IPS-11a (cell line): Measurements from ENCODE around the gene KLHL3.

ENCODE experiments used
- H3K4me3 ChIP-seq: one replicate; pipeline ENCODE4 v1.5.1; 2013; ENCODE audit warnings: low read depth, low read length, control low read depth

Gene KLHL3

GRCh38 chr5:137636099-137636498 is 99.8 kb downstream of the KLHL3 start:
- no peak overlapping the region for H3K4me3 ChIP-seq

DNA sequence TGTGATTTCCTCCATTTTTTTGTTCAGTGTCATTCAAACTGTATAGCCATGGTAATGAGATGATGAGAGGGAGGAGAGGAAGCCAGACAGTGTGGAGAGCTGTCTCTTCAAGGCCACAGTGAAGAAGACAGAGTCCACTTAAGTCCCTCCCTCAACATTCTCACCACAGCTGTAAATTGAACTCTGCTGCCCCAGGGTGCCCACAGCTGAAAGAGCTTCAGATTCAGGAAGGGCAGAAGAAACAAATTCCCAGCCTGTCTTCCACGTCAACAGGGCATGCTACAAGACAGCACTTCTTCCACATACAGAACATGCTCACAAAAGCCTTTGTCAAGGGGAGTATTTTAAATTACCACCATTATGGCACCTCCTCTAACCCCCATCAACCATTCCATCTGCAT is 100.4 kb downstream of the KLHL3 start:
- no peak overlapping the region for H3K4me3 ChIP-seq

DNA sequence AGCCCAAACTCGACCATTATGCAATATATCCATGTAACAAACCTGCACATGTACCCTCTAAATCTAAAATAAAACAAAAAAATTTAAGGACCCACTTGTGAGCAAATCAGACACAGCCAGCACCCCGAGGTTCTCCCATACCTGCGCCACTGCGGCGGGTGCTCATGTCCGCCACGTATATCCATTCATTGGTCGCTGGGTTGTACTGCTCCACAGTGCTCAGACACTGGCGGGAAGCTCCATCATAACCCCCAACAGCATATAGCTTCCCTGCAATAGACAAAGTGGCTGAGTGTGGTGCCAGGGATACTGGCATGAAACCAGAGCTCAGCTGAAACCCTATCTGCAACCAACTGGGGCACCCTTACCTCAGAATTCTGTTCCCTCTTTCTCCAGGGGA is 102.0 kb downstream of the KLHL3 start:
- H3K4me3 ChIP-seq, result no peak overlapping the region

DNA sequence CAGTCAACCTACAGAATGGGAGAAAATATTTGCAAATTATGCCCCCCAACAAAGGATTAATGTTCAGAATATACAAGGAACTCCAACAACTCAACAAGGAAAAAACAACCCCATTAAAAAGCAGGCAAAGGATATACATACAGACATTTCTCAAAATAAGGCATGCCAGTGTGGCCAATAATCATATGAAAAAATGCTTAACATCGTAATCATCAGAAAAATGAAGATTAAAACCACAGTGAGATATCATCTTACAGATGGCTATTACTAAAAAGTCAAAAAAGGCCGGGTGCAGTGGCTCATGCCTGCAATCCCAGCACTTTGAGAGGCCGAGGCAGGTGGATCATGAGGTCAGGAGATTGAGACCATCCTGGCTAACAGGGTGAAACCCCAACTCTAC is 103.2 kb downstream of the KLHL3 start:
- no peak overlapping the region for H3K4me3 ChIP-seq

- no peak overlapping the region for H3K4me3 ChIP-seq
Observed at GRCh38 chr5:137631453-137631852, 104.4 kb downstream of the KLHL3 start.

DNA sequence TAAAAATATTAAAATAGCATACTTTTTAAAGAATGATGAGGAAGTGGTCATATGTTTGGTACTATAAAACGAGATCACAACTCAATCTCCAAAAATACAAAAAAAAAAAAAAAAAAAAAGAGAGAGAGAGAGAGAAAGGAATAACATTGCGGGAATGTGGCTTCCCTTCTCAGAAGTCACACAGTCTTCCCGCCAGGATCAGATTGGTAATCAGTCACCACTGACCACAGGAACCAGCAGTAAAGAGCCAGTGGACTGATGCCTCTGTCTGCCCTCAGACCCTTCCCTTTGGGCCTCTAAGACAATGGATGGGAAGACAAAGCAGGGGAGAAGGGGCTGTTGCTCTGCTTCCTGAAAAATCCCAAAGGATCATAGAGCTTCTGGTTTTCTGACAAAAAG is 104.9 kb downstream of the KLHL3 start:
- H3K4me3 ChIP-seq, result no peak overlapping the region

DNA sequence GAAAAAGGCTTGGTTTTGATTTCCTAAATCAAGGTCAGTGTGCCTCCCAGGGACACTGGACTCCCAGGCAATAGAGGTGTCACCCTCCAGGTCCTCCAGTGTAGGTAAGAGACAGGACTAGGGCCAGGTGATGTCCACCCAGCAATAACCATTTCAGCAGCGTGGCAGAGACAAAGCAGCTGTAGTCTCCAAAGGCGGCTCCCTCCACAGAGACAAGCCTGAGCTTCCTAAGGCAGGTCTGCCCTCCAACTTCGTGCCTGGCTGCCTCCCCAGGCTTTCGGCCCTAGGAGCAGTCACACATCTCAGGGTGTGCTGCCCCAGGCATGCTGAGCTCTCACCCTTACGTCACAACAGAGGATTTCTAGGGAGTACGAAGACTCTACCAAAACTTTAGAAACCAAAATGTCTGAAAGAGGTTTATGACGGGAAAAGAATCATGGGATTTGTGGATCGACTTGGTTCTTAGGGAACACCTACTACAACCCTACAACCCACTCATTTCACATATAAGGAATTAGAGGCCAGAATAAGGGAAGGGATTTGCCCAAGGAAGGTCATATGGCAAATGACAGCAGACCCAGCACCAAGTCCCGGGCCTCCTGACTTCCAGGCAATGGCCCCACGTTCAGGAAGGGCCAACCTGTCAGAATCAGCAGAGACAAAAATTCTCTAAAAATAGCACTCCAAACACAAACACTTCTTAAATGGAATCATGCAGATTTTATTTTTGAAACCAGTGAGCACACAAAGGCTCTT is 105.5 kb downstream of the KLHL3 start:
- no peak overlapping the region for H3K4me3 ChIP-seq

DNA sequence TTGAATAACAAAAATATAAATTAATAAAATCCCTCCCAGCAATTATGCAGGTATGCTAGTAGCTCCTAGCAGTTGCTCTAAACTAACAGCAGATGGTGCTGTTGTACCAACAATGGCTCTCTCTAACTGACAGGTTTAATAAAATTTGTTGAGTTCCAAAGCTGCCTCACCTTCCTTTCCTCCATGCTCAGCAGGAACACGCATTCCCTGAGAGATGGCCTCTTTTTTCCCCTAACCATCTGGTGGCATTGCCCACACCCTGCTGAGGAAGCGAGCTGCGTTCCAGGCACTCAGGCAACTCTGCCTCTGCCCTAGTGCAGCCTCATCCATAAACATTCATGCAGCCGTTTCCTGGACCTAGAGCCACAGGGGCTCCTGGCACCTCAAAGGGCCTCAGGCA is 106.2 kb downstream of the KLHL3 start:
- no peak overlapping the region for H3K4me3 ChIP-seq

- no peak overlapping the region for H3K4me3 ChIP-seq
Observed at GRCh38 chr5:137627706-137628105, 108.2 kb downstream of the KLHL3 start.

GRCh38 chr5:137627293-137627692 is 108.6 kb downstream of the KLHL3 start:
- H3K4me3 ChIP-seq, result no peak overlapping the region

DNA sequence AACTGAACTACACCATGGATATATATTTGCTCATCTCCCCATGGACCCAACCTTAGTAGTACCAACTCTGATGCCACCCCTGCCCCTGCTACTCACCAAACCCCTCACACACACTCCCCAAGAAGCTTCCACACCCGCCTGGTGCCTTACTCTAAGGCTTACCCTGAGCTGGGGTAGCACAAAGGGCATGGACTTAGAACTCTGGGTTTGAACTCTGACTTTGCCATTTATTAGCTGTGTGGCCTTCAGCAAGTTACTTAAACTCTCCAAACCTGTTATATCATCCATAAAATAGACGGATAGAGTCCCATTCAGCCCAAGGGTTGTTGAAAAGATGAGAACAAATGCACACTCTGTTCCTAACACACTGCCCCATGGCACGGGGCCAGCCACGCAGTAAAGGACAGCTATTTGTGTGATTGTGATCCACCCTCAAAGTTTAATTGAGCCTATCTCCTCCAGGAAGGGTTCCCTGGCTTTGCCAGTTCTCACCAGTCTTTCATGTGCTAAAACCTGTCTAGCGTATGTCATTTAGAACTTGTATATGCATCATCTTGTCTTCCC is 111.0 kb downstream of the KLHL3 start:
- no peak overlapping the region for H3K4me3 ChIP-seq

DNA sequence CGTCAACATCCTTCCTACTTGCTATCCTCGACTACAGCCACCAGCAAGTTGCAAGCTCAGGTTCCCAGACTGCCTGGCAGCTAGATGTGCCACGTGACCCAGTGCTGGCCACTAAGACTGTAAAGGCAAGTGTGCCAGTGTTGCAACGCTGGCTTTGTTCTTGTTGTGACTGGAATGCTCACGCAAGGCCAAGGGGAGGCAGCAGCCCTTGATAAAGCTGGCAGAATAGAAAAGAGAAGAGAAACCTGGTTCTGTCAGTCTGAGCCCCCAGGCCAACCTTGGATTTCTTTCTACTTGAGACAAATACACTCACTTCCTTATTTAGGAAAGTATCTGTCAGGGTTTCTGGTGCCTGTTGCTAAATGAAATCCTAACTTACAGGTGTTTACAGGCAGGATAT is 113.0 kb downstream of the KLHL3 start:
- no peak overlapping the region for H3K4me3 ChIP-seq

DNA sequence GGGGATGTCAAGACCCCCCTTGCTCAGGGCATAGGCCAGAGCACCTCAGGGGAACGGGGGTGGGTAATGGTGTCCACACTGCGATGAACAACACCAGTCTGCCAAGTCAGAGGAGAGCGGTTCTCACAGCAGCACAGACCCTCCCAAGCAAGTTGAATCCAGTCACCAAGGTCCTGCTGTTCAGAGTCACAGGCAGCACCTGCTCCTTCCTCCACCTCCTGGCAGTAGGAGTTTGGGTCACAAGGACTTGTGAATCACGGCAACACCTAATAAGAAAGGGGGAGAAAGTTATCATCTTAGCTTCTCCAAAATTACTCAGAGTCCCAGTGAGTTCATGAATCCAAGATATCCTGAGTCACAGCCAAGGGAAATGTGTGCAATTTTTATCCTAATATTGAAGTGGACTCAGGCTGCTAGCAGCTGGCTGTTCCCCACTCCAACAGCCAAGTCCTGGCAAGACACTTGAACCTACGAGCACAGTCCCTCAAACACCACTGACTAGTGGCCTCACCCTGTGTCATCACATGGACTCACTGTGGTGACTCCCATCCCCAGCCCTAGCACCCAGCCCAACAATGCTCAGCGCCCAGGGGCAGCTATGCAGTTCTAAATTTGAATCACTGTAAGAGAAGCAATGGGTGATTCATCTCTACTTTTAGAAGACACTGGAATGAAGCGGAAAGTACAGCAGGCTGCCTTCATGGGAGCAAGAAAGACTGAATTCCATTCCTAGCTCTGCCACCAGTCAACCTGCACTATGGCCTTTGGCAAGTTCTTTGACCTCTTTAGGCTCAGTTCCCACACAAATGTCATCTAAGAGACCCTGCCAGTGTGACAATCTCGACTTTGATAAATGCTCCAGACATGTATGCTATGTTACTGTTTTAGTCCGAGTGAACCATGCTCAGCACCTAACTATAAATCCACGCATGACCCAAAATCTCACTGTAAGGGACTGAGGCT is 113.7 kb downstream of the KLHL3 start:
- no peak overlapping the region for H3K4me3 ChIP-seq

DNA sequence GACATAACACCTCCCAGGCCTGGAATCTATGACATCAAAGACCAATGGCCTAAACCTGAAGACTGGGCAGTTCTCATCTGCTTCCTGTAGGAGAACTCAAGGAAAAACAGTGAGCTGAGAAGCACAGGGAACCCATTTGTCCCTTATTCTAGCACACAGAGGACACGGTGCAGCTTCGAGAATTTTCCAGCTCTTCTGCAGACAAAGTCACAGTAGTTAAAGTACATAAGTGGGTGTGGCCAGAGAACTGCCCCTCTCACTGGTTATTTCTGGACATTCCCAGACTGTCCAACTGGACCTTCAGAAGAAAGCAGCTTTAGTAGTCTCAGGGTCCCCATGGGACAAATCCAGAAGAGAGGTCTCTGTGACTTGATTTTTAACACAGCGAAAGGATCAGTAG is 114.6 kb downstream of the KLHL3 start:
- H3K4me3 ChIP-seq, result no peak overlapping the region

DNA sequence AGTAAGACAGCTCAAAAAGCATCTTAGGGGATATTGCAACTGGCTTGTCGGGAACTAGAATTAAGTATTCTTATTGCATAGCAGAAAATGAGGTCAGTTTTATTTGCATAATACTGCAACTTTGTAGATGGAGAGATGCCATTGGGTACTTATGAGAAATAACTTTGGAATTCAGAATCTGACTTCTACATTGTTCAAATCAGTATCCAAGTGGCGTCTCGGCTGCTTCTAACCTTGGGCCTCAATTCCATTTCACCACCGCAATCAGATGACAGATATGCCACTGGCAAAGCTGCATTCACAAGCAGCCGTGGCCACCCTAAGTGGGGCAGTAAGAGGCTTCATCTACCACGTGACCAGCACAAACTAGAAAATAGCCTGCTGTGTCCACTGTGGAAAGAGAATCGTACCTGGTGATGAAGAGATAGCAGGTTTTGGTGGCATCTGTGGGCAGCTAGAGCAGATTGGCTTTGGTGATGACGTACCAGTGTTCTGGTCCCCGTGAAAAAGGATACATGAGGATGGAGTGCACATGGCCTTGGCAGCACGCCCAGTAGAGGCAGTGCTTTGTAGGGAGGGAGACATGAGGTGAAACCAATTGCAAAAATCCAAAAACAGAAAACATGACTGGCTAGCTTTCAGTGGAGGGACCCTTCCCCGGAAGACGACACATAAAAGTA is 116.6 kb downstream of the KLHL3 start:
- no peak overlapping the region for H3K4me3 ChIP-seq

DNA sequence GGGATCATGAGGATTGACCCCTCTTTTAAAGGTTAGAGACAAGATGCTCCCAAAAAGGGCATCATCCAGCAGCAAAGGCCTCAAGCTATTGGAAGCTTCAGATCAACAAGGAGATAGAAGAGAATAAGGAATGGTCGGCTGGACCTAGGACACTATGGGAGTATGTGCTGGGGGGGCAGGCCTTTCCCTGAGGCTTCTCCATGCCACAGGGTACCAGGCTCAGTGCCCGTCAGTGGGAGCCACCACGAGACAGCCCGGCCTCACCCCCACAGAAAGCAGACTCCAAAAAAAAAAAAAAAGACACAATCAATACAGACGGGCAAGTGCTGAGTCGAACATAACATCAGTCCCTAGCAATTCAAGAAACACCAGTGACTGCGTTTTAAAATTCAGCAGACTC is 117.4 kb downstream of the KLHL3 start:
- no peak overlapping the region for H3K4me3 ChIP-seq

DNA sequence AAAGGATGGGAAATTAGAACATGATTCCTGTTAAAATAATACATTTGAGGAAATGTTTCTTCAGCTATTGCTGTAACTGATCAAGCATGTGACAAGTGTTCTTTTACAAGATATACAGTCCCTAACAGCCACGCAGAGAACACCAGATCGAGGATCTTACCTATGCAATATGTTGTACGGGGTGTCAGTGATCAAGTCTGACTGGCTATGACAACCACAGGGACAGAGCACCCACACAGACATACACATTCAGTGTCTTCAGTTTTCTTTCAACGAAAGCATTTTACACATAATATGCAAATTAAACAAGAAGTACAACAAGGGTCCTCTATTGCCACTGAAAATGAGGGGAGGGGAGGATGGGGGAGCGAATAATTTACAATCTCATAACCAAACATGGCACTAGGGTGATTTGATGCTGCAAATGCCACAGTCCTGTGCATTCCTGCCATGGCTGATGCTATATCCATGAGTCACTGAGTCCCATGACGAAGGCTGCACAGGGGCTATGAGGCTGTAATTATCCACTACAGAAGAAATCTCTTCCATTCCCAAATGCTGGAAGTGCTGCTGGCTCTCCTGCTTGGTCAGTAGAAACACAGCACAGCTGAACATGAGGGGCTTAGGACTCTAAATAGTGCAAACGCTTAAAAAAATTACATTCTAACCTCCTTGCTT is 118.2 kb downstream of the KLHL3 start:
- H3K4me3 ChIP-seq, result no peak overlapping the region

DNA sequence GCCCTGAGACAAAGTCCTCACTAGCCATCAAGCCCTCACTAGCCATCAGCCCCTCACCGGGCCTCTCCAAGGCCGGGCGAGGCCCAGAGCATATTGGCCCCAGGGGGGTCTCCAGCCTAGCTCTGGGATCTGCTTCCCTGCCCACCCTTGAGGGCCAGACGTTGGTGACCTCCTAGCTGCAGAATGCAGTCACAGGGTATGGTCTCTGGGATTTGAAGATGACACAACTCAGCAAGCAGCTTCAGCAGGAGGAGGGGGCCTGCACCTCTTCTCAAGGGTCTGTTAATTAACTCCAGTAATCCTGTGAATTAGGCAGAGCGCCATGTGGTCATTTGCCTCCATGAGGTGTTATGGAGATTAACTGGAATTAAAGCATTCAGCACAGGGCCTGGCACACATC is 119.8 kb downstream of the KLHL3 start:
- no peak overlapping the region for H3K4me3 ChIP-seq

GRCh38 chr5:137615171-137615775 is 120.6 kb downstream of the KLHL3 start:
- H3K4me3 ChIP-seq, result no peak overlapping the region

DNA sequence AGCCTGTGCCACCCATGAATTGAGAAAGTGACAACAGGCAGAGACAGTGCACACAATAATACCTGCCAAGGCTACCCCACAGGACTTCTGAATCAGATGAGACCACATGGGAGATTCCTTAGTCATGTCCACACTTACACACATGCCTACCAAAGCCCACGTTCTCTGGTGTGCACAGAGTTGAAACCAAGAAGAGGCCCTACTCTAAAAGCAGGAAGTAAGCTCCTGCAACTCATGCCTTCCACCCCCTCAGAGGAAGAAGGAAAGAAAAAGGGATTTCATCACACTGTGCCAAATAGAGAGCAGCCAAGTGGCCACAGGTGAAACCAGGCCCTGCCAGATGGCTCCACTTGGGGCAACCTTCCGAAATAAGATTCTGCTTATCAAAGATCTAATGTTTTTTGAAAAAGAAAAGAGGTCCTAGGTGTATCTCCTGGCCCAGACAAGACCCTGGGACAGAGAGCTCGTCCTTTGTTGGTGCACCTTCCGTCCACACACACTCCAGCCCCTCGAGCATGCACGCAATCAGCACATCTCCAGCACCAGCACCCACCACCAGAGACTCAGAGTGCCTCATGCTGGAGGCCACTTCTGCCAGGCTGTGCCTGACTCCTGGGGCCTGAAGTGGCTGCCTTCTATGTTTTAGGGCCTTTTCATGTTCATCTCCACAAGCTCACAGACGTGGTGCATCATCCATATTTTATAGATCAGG is 122.2 kb downstream of the KLHL3 start:
- no peak overlapping the region for H3K4me3 ChIP-seq
